Right renal cortex interstitium (tissue), 3 donors: ENCODE data around the gene KRT36. TPM values are rescaled to one million over a fixed set of nuclear protein-coding genes. Genes with fewer than 3 reads are reported as not detected.

Experiments
- DNase-seq, 3 donors: peaks; one replicate each; pipeline ENCODE4 v3.0.0-alpha.2; 2013; ENCODE audit warnings: low read depth in 3 of 3, low spot score in 2 of 3
- polyA plus RNA-seq, 3 donors: library from polyadenylated mRNA; unstranded; fragments of 120-200 nt; gene quantifications; one replicate each; pipeline ENCODE4 v1.2.1, GENCODE V29; 2013; ENCODE audit not compliant: insufficient read length in 3 of 3

The KRT36 gene
- polyA plus RNA-seq, 3 donors: not detected

- no peak for DNase-seq
Measured at GRCh38 chr17:41480136-41480535, 9.6 kb downstream of the KRT36 start.

- no peak for DNase-seq
Measured at GRCh38 chr17:41478237-41478636, 11.5 kb downstream of the KRT36 start.

- DNase-seq: no peak
Measured at GRCh38 chr17:41476866-41477815, 12.6 kb downstream of the KRT36 start.

GRCh38 chr17:41475421-41475820 is 14.3 kb downstream of the KRT36 start:
- DNase-seq: no peak

GRCh38 chr17:41474863-41475262 is 14.8 kb downstream of the KRT36 start:
- DNase-seq: no peak

GRCh38 chr17:41468346-41468745 is 21.4 kb downstream of the KRT36 start:
- no peak for DNase-seq

GRCh38 chr17:41467561-41467960 is 22.1 kb downstream of the KRT36 start:
- no peak for DNase-seq

GRCh38 chr17:41466988-41467387 is 22.7 kb downstream of the KRT36 start, which contains the start of gene KRT32:
Gene KRT32 (minus strand): TSS chr17:41467386. CDS start chr17:41467325, 61 bp downstream.
- DNase-seq: no peak

GRCh38 chr17:41464682-41465081 is 25.0 kb downstream of the KRT36 start:
- no peak for DNase-seq

- no peak for DNase-seq
Measured at GRCh38 chr17:41464173-41464572, 25.5 kb downstream of the KRT36 start.

GRCh38 chr17:41463746-41464145 is 26.0 kb downstream of the KRT36 start:
- DNase-seq: no peak

GRCh38 chr17:41462705-41463104 is 27.0 kb downstream of the KRT36 start:
- no peak for DNase-seq

GRCh38 chr17:41457676-41458075 is 32.0 kb downstream of the KRT36 start:
- DNase-seq: no peak

GRCh38 chr17:41456204-41456603 is 33.5 kb downstream of the KRT36 start:
- DNase-seq: no peak

- no peak for DNase-seq
Measured at GRCh38 chr17:41455236-41455635, 34.5 kb downstream of the KRT36 start.

GRCh38 chr17:41453066-41453465 is 36.6 kb downstream of the KRT36 start:
- no peak for DNase-seq

- DNase-seq: no peak
Measured at GRCh38 chr17:41452281-41452680, 37.4 kb downstream of the KRT36 start.

- no peak for DNase-seq
Measured at GRCh38 chr17:41451154-41451728, 38.5 kb downstream of the KRT36 start.

- DNase-seq: no peak
Measured at GRCh38 chr17:41449008-41449407, 40.7 kb downstream of the KRT36 start.

GRCh38 chr17:41448506-41448905 is 41.2 kb downstream of the KRT36 start:
- no peak for DNase-seq

GRCh38 chr17:41446806-41447205 is 42.9 kb downstream of the KRT36 start:
- no peak for DNase-seq

GRCh38 chr17:41444640-41445039 is 45.1 kb downstream of the KRT36 start:
- no peak for DNase-seq
